HG03097 (cell line): Measurements from ENCODE around the gene ADAMTS13.
A peak's percentile ranks its signal among the peaks of the same experiment; 100 is the strongest.

ENCODE experiments used
- ATAC-seq: cut with Tn5 transposase; IDR thresholded peaks from one replicate; pipeline ENCODE4 v1.9.1; 2021; ENCODE audit not compliant: unreplicated experiment, low FRiP score

ADAMTS13 gene

DNA sequence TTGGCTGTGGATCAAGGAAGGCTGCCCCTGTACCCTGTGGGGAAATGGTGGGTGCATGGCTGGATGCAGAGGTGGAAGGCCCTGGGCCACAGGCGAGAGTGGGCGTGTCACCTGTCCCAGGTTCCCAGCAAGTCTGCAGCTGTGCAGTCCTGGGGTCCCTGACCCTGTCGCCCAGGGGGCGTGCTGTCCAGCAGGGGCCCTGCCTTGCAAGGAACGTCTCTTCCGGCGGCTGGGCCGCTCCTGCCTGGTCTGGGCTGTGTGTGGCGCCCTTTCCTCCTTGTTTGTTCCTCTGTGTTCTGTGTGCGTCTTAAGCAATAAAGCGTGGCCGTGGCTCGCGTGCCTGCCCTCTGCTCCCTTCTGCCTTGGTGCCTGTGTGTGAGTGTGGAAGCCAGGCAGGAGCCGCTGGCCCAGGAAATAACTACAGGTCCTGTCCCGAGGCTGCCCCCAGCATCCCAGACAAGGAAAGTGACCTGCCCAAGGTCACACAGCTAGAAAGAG lies 48.3 kb downstream of the ADAMTS13 start:
- no peak for ATAC-seq

DNA sequence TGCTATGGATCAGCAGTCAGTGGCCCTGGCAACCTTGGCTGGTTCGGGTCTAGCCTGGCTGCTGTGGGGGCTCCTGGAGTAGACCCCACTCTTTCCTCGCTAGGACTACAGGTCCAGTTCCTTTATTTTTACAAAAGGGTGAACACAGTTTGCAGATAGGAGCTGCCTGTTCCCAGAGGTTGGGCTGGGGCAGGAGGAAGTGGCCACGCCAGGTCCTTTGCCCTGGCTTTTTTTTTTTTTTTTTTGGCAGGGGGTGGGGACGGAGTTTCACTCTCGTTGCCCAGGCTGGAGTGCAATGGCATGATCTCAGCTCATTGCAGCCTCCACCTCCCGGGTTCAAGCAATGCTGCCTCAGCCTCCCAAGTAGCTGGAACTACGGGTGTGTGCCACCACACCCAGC lies 48.8 kb downstream of the ADAMTS13 start:
- ATAC-seq = no peak

DNA sequence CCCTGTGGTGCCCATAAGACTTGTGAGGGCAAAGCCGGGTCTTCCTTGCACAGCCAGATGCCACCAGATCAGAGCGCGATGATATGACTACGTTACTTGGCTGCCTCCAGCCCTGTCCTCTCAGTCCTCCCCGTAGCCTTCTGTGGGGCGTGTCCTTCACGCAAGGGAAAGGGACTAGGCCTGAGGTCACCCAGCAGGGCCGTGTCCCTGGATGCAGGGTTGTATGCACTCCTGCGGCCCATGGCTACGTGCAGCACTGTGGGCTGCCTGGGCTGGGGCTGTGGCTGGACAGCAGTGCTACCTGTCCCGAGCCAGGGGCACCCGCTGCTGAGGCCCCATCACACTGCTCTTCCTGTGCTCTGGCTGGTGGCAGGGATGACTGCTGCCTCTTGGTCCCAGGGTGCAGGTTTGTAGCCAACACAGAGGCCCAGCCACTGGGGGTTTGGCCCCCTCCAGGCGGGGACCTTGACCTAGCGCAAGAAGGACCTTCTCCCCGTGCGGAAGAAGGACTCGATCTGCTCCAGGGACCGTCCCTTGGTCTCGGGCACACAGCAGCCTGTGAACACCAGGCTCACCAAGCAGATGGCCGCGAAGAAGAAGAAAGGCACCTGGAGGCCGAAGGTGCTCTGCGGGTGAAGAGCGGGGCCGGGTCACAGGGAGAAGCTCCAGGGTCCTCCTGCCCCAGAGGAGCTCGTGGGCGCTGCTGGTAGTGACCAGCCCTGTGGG lies 49.5 kb downstream of the ADAMTS13 start:
- no peak for ATAC-seq

DNA sequence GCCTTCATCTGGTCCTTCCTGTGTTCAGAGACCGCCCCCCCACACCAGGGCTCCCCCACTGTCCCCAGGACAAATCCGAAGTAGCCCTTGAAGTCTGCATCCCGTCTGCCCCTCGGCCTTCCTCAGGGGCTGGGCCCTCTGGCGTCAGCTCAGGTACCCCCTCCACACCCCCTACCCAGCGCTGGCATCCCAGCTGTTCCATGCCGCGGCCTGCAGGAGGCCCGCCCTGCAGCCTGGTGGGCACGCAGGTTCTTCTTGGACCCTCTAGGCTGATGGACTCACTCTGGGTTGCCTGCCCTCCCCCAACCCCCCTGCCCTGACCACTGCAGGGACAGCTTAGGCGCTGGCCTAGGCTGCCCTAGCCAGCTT lies 50.1 kb downstream of the ADAMTS13 start:
- ATAC-seq = no peak

DNA sequence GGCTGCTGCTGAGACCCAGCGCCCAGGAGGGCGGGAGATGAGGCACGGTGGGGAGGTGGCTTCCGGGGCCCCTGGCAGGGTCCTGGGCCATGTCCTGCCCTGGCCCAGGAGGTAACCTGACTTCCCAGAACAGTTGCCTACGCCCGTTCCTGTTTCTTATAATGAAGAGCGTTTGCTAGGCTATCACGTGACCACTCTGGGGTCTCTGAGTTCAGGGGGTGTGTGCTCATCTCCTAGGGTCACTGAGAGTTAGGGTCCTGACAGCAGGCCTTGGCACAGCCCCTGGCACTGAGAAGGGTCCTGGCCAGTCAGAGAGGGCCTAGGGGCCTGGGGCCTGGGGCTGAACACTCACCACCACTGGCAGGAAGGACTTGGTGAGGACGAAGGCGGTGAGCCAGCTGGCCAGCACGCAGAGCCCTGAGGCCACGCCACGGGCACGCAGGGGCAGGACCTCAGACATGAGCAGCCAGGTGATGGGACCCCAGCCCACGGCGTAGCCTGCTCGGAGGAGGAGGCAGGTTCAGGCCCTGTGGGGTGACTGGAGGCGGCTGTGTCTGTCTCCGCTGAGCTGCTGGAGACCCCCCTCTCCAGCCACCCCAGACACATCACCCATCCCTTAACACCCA lies 50.7 kb downstream of the ADAMTS13 start:
- no peak for ATAC-seq

DNA sequence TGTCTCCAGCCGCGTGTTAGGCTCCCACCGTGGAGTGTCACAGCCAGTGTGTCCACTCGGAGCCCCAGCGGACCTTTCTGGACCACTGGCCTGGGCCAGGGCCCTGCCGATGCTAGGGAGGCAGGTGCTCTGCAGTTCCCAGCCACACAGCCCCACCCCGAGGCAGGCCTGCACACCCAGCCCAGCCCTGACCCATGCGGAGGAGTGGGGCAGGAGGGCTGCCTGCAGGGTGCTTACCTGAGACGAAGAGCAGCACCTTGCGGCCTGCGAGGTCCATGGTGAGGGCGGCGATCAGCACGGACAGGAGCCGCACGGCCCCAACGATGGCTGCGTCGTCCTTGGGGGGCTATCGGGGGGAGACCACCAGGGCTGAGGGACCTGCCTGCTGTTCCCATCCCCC lies 51.6 kb downstream of the ADAMTS13 start:
- no peak for ATAC-seq

DNA sequence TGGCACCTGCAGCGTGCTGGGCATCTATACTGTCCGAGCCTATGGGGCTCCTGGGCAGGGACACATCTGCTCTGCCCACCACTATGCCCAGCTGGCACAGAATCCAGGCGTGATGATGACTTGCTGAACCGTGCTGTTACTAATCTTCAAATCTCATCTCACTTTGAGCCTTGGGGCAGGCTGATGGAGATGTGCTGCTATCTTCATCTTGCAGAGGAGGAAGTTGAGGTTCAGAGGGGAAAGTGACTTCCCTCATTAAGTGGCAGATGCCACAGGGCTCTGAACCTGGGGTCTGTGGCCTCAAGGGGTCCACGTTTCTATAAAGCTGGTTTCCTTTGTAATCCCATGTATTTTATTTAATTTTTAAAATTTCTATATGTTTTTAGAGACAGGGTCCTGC lies 52.0 kb downstream of the ADAMTS13 start:
- ATAC-seq = no peak

DNA sequence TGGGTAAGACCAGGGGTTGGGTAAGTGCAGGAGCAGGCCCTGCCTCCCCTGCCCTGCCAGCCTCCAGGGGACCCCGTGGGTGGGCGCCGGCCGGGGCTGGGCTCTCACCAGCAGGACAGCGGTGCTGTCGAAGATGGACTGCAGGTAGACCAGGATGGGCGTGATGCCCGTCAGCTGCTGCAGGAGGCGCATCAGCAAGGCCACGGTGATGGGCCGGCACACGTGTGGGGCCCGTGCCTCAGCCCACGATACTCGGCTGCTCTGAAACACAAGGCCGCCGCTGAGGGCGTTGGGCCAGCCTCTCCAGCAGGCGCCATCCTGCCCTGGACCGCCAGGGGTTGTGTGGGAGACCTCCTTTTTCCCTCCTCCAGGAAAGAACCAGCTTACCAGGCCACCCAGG lies 52.7 kb downstream of the ADAMTS13 start:
- ATAC-seq = no peak

DNA sequence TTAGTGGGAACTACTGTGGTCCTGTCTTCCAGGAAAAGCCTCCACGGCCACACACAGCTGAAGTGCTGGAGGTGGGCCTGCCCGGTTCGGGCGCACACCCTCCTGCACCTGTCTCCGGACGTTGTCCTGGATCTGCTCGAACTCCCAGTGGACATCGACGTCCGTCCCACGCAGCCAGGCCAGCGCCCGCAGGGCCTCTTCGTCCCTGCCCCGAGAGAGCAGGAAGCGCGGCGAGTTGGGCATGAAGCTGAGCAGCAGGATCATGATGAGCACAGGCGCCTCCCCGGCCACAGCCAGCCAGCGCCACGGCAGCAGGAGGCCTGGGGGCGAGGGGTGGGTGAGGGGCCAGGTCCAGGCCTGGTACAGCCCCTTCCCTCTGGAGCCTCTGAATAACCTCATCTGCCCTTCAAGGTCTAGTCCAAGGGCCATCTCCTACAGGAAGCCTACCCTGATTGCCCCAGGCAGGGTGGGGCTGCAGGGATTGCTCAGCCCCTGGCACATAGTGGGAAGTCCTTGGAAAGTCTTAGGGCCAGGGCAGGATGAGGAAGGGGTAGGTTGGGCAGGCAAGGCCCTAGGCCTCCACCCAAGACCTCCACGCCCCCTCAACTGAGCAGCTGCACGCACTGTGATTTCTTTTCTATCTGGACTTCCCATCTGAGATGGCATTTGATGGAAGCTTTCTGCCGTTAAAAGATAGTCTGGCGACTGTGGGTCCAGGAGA lies 53.3 kb downstream of the ADAMTS13 start:
- no peak for ATAC-seq

DNA sequence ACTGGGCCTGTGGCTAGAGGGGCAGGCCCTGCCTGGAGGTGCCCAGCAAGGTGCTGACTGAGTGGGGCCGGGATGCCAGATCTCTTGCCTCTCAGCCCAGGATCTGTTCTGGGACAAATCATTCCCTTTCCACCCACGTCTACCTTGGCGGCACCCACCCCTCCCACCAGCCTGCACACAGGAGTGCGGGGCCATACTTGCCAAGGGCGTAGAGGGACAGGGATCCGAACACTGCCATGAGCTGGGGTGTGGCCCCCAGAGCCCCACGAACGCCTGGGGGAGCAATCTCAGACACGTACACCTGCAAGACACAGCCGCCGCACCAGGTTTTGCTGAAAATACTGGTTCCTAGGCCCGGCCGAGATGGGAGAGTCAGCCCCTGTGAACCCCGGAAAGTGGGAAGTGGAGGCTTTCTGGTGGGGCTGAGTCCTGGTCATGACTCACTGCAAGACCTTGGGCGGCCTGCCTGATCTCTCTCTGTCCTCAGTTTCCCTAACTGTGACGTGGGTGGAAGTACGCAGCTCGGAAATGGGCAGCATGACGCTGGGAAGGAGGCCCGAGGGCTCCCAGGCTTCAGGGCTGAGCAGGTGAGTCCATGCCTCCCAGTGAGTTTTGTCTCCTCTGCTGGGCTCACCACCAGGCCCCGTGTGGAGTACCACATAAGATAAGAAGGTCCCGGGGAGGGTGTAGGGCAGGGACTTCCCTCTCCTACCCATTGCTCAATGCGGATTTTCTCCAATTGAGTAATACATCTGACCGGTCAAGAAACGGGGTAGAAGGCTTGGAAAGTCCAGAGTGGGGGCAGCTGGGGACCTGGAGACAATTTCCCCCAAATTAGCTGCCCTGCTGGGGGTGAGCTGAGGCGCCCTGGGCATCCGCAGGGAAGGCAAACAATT lies 54.1 kb downstream of the ADAMTS13 start:
- no peak for ATAC-seq

DNA sequence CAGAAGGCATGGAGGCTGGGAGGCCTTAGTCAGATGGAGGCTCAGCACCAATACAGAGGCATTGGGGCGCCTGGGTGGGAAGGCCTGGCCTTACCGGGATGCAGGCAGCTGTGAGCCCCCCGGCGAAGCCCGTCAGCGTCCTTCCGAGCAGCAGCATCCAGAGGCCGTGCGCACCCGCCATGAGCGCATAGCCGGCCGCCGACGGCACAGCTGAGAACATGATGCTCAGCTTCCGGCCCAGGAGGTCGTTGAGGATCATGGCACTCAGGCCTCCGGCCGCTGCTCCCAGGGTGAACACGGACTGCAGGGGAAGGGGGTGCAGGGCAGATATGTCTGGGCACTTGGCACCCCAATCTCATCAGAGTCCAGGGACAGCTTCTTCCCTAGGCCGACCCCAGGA lies 54.8 kb downstream of the ADAMTS13 start:
- ATAC-seq = no peak

DNA sequence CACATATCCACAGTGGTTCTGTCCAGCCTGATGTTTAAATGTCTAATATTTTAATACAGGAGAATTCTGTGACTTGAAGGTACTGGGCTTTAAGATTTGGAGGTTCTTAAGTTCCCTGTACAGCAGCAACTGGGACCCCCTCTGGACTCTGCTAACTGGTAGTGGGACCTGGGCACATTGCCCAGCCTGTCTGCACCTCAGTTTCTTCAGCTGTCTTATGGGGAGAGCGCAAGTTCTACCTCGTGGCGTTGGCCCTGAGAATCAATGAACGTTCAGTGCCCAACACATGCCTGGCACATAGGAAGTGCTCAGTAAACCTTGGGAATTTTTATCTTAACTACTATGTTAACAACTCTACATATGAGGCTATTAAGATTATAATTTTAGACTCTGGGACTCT lies 55.3 kb downstream of the ADAMTS13 start:
- ATAC-seq = no peak

DNA sequence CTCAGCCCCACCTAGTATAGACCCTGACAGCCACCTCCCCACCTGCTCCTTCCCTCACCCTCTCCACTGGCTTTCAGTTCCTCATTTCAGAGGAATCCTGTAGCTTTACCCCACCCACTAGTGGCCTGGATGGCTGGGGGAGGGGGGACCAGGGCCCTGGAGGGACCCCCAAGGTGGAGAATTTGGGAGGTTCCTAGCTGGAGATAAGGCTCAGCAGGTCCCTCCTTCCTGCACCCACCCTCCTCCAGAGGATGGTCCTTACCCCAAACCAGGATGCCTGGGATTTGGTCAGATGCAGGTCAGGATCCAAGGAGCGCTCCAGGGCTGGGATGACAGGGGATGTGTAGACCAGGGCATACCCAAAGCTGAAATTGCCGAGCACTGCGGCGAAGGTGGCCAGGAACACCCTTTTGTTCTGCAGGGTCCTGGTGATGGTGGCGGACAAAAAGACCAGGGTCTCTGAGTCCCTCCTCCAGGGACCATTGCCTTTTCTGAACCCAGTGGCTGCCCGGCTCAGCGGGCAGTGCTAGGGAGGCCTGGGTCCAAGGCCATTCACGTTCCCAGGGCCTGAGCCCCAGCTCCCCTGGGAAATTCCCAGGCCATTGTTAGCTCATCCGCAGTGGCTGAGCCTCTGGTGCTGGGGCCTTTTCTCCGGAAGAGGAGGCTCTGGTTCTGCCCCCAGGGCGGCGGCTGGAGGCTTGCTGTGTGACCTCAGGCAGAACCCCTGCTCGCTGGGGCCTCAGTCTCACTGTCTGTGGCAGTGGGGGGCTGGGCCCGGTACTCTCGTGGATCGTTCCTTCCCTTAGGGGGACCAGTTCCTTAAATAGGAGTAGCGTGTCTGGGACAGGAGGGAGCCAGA lies 56.1 kb downstream of the ADAMTS13 start:
- peak; percentile 25 for ATAC-seq

DNA sequence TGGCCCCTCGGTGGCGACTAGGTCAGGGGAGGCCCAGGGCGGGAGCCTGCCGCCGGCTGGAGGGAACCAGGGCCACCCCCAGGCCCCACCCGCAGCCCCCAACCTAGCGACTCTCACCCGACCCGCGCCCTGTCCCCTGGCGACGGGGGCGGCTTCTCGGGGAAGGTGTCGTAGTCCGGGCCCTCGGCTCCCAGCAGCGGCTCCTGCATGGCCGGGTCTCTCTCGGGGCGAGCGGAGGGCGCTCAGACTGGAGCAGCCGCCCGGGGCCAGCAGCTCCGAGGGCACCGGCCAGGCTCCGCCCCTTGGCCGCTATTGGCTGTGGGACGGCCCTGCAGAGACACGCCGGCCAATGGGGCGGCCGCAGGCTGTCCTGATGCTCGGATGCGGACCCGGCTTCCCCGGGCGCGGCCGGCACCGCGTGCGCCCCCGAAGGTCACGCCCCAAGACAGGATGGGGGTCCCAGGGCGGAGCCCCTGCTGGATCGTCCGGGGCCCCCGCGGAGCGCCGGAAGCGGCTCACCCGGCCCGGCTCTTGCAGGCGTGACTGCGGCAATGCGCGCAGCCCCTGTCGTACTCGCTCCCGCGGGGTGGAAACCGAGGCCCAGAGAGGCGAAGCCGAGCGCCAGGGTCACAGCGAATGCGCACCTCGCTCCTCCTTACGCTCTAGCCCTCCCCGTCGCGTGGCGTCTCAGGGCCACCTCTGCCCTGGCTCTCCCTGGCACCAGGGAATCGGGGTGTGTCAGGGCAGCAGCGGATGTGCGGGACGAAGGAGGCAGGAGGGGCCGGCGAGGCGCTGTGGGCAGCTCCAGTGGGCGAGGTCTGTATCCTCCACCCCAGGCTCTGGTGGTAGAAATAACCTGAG lies 56.9 kb downstream of the ADAMTS13 start, which contains the start of gene SLC2A6:
TSS of gene SLC2A6 (minus strand) at position 249 of the 861 bp plus-strand sequence. CDS start at position 209, 40 bp downstream.
- ATAC-seq = peak; percentile 81

DNA sequence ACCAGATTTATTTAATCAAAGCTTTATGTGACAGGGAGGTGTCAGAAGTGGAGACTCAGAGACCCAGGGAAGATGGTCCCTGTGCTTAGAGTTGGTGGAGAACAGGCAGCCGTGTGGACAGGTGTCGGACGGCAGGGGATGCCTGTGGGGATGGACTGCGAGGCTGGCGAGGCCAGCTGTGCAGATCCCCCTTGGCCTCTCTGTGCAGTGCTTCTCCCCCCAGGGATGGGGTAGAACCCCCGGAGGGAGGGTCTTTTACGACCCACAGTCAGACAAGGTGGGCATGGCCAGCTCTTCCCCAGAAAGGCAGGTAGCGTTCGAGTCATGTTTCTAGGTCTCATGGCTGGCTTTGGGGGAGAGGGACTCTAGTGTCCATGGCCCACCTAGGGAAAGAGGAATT lies 61.4 kb downstream of the ADAMTS13 start:
- ATAC-seq = no peak

DNA sequence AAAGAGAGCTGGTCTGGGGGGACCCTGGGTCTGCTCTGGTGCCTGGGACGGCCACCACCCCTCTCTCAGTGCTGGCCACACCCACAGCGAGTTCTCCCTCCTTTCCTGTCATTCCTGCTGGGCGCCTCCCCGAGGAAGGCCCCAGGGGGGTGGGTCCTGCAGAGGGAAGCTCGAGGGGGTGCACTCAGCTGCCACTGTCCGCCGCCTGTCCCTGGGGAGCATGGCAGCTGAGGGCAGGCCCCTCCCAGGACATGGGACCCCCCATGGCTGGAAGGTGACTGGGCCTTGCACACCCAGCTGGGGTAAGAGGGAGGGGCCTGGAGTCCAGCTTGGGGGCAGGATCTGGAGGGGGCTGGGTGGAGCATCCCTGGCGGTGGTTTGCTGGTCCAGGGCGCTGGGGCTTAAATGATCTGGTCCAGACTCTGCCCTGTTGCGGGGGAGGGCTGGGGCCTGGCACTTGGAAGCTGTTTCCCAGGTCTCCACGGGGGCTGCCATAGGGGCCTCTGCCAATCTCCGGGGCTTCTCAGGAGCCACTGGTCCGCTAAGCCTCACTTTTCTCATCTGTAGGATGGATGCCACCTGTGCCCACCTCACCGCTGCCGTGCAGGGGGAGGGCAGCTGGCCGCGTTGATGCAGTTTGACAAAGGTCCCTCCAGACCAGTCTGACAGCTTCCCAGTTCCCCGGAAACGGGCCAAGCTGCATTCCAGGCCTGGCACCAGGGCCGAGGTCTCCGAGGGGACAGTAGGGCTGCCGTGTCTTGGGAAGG lies 62.7 kb downstream of the ADAMTS13 start:
- no peak for ATAC-seq

DNA sequence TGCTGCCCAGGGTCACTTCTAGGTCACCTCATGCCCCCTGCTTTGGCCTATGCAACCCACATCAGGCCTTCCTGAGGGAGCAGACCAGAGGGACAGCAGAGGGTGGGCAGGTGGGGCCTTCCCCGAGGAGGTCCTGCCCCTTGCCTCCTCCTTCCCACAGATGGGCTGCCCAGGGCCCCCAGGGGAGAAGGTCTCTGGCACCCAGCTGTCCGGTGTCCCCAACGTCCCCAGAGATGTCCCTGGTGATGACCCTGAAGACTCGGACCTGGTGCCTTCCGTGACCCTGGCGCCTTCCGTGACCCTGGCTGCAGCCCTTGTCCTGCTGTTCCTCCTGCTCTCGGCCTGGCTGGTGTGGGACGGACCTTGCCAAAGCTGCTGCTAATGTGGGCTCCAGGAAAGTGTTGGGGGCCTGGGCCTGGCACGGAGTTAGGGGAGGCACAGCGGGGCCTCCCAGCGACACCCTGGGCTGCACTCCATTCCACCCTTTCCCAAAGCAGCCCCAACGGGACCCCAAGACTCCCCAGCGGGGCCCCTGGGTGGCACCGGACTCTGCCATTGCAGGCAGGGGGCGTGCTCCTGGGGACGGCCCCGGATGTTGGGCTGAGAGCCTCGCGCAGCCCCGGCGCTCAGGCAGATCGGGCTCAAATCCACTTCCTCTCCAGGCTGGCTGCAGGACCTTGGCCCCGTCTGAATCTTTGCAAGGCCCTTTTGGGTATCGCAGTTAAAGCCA lies 63.5 kb downstream of the ADAMTS13 start:
- ATAC-seq = no peak
